ENCODE data around the gene SPDYE6. TPM values are rescaled to one million over a fixed set of nuclear protein-coding genes. Genes with fewer than 3 reads are reported as not detected.
A peak's percentile ranks its signal among the peaks of the same experiment; 100 is the strongest.
"Not testable (repeated sequence)": the region's sequence is repeated elsewhere in the genome, so short reads cannot be mapped to it uniquely, and the experiment has no call there.

Gene SPDYE6
- not detected for total RNA-seq

- not testable (repeated sequence) for ATAC-seq
These were observed at the start of gene SPDYE6 for GRCh38 chr7:102356344-102356743. SPDYE6 (minus strand) TSS chr7:102356444; CDS start chr7:102356023, 421 bp downstream.

GRCh38 chr7:102404862-102405188, 48.6 kb upstream of the SPDYE6 start:
- not testable (repeated sequence) for ATAC-seq

- ATAC-seq = peak; percentile 93
These were observed 48.0 kb upstream of the SPDYE6 start for GRCh38 chr7:102404005-102404861.

GRCh38 chr7:102403563-102403962, 47.3 kb upstream of the SPDYE6 start:
- no peak for ATAC-seq

- ATAC-seq = no peak
These were observed 44.1 kb upstream of the SPDYE6 start for GRCh38 chr7:102400360-102400759.

GRCh38 chr7:102398543-102398942, 42.3 kb upstream of the SPDYE6 start:
- no peak for ATAC-seq

GRCh38 chr7:102396710-102397019, 40.4 kb upstream of the SPDYE6 start:
- peak; percentile 4 for ATAC-seq

GRCh38 chr7:102395873-102396709, 39.8 kb upstream of the SPDYE6 start, which contains the start of gene PRKRIP1:
PRKRIP1 (plus strand) TSS chr7:102396363; CDS start chr7:102396412, 49 bp downstream.
- peak; percentile 95 for ATAC-seq

- peak; percentile 24 for ATAC-seq
These were observed 39.3 kb upstream of the SPDYE6 start for GRCh38 chr7:102395592-102395872.

- ATAC-seq = no peak
These were observed 37.2 kb upstream of the SPDYE6 start for GRCh38 chr7:102393467-102393866.

- no peak for ATAC-seq
These were observed 36.1 kb upstream of the SPDYE6 start for GRCh38 chr7:102392330-102392729.

GRCh38 chr7:102390697-102391484, 34.6 kb upstream of the SPDYE6 start:
- ATAC-seq = peak; percentile 82

- no peak for ATAC-seq
These were observed 33.6 kb upstream of the SPDYE6 start for GRCh38 chr7:102389810-102390209.

GRCh38 chr7:102387064-102387463, 30.8 kb upstream of the SPDYE6 start:
- ATAC-seq = no peak

- ATAC-seq = not testable (repeated sequence)
These were observed 25.6 kb upstream of the SPDYE6 start for GRCh38 chr7:102381696-102382425.

- not testable (repeated sequence) for ATAC-seq
These were observed 24.6 kb upstream of the SPDYE6 start for GRCh38 chr7:102380837-102381236.

- no peak for ATAC-seq
These were observed 20.8 kb upstream of the SPDYE6 start for GRCh38 chr7:102376964-102377466.

GRCh38 chr7:102372796-102373195, 16.6 kb upstream of the SPDYE6 start:
- ATAC-seq = not testable (repeated sequence)

GRCh38 chr7:102370038-102370437, 13.8 kb upstream of the SPDYE6 start:
- ATAC-seq = not testable (repeated sequence)

- not testable (repeated sequence) for ATAC-seq
These were observed 9.1 kb upstream of the SPDYE6 start for GRCh38 chr7:102365390-102365789.

- not testable (repeated sequence) for ATAC-seq
These were observed 8.2 kb upstream of the SPDYE6 start for GRCh38 chr7:102364394-102364886.

Data from esophagus mucosa (tissue), 1 donor.